ENCODE data around the gene MEAF6. TPM values are rescaled to one million over a fixed set of nuclear protein-coding genes. Genes with fewer than 3 reads are reported as not detected.
A peak's percentile ranks its signal among the peaks of the same experiment; 100 is the strongest.

The MEAF6 gene
- total and polyA plus RNA-seq, 2 donors (not counting 3 experiments of a cell fraction or from before 2014, with no cell fraction given), result 28.0 to 62.5 TPM

- no peak overlapping the region for H3K27ac ChIP-seq (ENCODE audit: insufficient read depth, low read depth, low read length)
These were observed 67.7 kb downstream of the MEAF6 start for GRCh38 chr1:37446874-37447273.

GRCh38 chr1:37442644-37443043, 71.9 kb downstream of the MEAF6 start:
- TF ChIP-seq MYC (IDR thresholded peaks at IDR 0.05; ENCODE audit: low read depth, low read length) (no peak), CTCF (IDR thresholded peaks at IDR 0.05; ENCODE audit: extremely low read depth in 1 of 2, insufficient read depth in 1 of 2, low read depth in 1 of 2, low read length in 2 of 2) (no peak), EZH2 (IDR thresholded peaks at IDR 0.05; ENCODE audit: borderline replicate concordance, low read depth, low read length, severe bottlenecking) (no peak), POLR2AphosphoS5 (IDR thresholded peaks at IDR 0.05; ENCODE audit: insufficient read depth, low read depth, low read length) (no peak), POLR2A (IDR thresholded peaks at IDR 0.05; ENCODE audit: low read depth, low read length) (no peak), GATA2 (IDR thresholded peaks at IDR 0.05; ENCODE audit: insufficient read depth, insufficient read length, low read depth, low read length) (no peak), JUN (IDR thresholded peaks at IDR 0.05; ENCODE audit: borderline replicate concordance, insufficient read depth, insufficient read length, low read depth) (no peak), FOS (IDR thresholded peaks at IDR 0.05; ENCODE audit: borderline replicate concordance, insufficient read depth, low read length) (no peak)
- TF ChIP-seq, protein P1, sequence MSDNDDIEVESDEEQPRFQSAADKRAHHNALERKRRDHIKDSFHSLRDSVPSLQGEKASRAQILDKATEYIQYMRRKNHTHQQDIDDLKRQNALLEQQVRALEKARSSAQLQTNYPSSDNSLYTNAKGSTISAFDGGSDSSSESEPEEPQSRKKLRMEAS (IDR thresholded peaks at IDR 0.05; ENCODE audit: insufficient read depth, insufficient read length), result no peak
- no peaks in the 10 kb centered on the region for H3K79me2 ChIP-seq (ENCODE audit: control insufficient read depth, insufficient read depth, low read length)
- no TSS peak for BruUV-seq (replicated peaks)
- no peak overlapping the region for H3K4me2 ChIP-seq (ENCODE audit: insufficient read depth, low read length)
- H3K4me1 ChIP-seq (ENCODE audit: control insufficient read depth, extremely low read depth, insufficient read depth, low read length), result no peaks in the 10 kb centered on the region
- no peaks in the 10 kb centered on the region for H3K9me3 ChIP-seq (replicated peaks; ENCODE audit: control insufficient read depth, insufficient read depth, low read length)
- H3K27me3 ChIP-seq (ENCODE audit: control insufficient read depth in 2 of 2, insufficient read depth in 2 of 2, low read length in 2 of 2), result peaks cover 3 to 8% of the 10 kb centered on the region in 2 experiments
- DNase-seq (ENCODE audit: low read depth, low spot score) (no peak), FAIRE-seq (peak; percentile 92)
- dilution Hi-C loops (cut with MboI; ENCODE audit: extremely low pct_ligation_motif_present, low sequenced_read_pairs), result no loop called here
- CTCF ChIA-PET, result no interaction called here
- no peak overlapping the region for H2AFZ ChIP-seq (ENCODE audit: low read depth, low read length)
- no peaks in the 10 kb centered on the region for H3K36me3 ChIP-seq (ENCODE audit: control insufficient read depth in 2 of 2, extremely low read depth in 1 of 2, insufficient read depth in 2 of 2, low read length in 2 of 2)
- H3K9ac ChIP-seq (replicated peaks; ENCODE audit: extremely low read depth, insufficient read depth, low read length), result no peak overlapping the region
- no peak overlapping the region for H3K4me3 ChIP-seq (replicated peaks in 1 of 3; ENCODE audit: insufficient read depth in 1 of 3, low read depth in 1 of 3, low read length in 3 of 3)
- intact Hi-C loops (cut with micrococcal nuclease), result no loop called here
- no peaks in the 10 kb centered on the region for H3K9me1 ChIP-seq (replicated peaks; ENCODE audit: control insufficient read depth, extremely low read depth, insufficient read depth, low read length)
- H3K27ac ChIP-seq (ENCODE audit: insufficient read depth, low read depth, low read length), result no peak overlapping the region
- POLR2A ChIA-PET, result no interaction called here
- no peaks in the 10 kb centered on the region for H4K20me1 ChIP-seq (replicated peaks; ENCODE audit: control insufficient read depth, extremely low read depth, insufficient read depth, low read length)

More at GRCh38 chr1:37446874-37447273, 67.7 kb downstream of the MEAF6 start:
- dilution Hi-C loops (cut with MboI; ENCODE audit: extremely low pct_ligation_motif_present, low sequenced_read_pairs), result no loop called here
- Histone ChIP-seq H2AFZ (ENCODE audit: low read depth, low read length) (no peak overlapping the region), H3K4me2 (ENCODE audit: insufficient read depth, low read length) (no peak overlapping the region), H3K9me3 (replicated peaks; ENCODE audit: control insufficient read depth, insufficient read depth, low read length) (no peaks in the 10 kb centered on the region), H3K4me1 (ENCODE audit: control insufficient read depth, extremely low read depth, insufficient read depth, low read length) (no peaks in the 10 kb centered on the region), H3K36me3 (ENCODE audit: control insufficient read depth in 2 of 2, extremely low read depth in 1 of 2, insufficient read depth in 2 of 2, low read length in 2 of 2) (no peaks in the 10 kb centered on the region), H3K9ac (replicated peaks; ENCODE audit: extremely low read depth, insufficient read depth, low read length) (no peak overlapping the region), H3K79me2 (ENCODE audit: control insufficient read depth, insufficient read depth, low read length) (no peaks in the 10 kb centered on the region), H4K20me1 (replicated peaks; ENCODE audit: control insufficient read depth, extremely low read depth, insufficient read depth, low read length) (no peaks in the 10 kb centered on the region), H3K27me3 (ENCODE audit: control insufficient read depth in 2 of 2, insufficient read depth in 2 of 2, low read length in 2 of 2) (peaks cover 3 to 9% of the 10 kb centered on the region in 2 experiments), H3K4me3 (replicated peaks in 1 of 3; ENCODE audit: insufficient read depth in 1 of 3, low read depth in 1 of 3, low read length in 3 of 3) (no peak overlapping the region), H3K9me1 (replicated peaks; ENCODE audit: control insufficient read depth, extremely low read depth, insufficient read depth, low read length) (no peaks in the 10 kb centered on the region)
- CTCF ChIA-PET, result interaction anchor here (0.7 to 1.1 kb wide), 2 partner anchors 12 to 41 kb away, joined by 3 to 5 read pairs; no protein-coding TSS in a partner anchor
- intact Hi-C loops (cut with micrococcal nuclease), result no loop called here
- no peak for DNase-seq (ENCODE audit: low read depth, low spot score)
- no peak for TF ChIP-seq CTCF (IDR thresholded peaks at IDR 0.05; ENCODE audit: extremely low read depth in 1 of 2, insufficient read depth in 1 of 2, low read depth in 1 of 2, low read length in 2 of 2)
- POLR2A ChIA-PET, result no interaction called here
- FAIRE-seq, result no peak
- BruUV-seq (replicated peaks), result no TSS peak

Data from endothelial cell of umbilical vein (primary cell).